GM21619 (cell line): ENCODE results near the gene PDK2.

Source experiments
- ATAC-seq: cut with Tn5 transposase; IDR thresholded peaks from one replicate; pipeline ENCODE4 v1.9.1; 2021; ENCODE audit not compliant: unreplicated experiment

The PDK2 gene

GRCh38 chr17:50100480-50100883 lies 5.3 kb downstream of the PDK2 start:
- ATAC-seq = no peak

- no peak for ATAC-seq
These were observed 5.8 kb downstream of the PDK2 start for GRCh38 chr17:50100921-50101345.

GRCh38 chr17:50101346-50102163 lies 6.4 kb downstream of the PDK2 start:
- no peak for ATAC-seq

GRCh38 chr17:50102164-50102991 lies 7.2 kb downstream of the PDK2 start:
- no peak for ATAC-seq

- no peak for ATAC-seq
These were observed 8.1 kb downstream of the PDK2 start for GRCh38 chr17:50103252-50103651.

- ATAC-seq = no peak
These were observed 8.8 kb downstream of the PDK2 start for GRCh38 chr17:50103941-50104340.

- no peak for ATAC-seq
These were observed 10.7 kb downstream of the PDK2 start for GRCh38 chr17:50105811-50106210.

GRCh38 chr17:50106393-50107131 lies 11.4 kb downstream of the PDK2 start:
- no peak for ATAC-seq

GRCh38 chr17:50107790-50108414 lies 12.8 kb downstream of the PDK2 start:
- no peak for ATAC-seq

GRCh38 chr17:50108556-50108955 lies 13.4 kb downstream of the PDK2 start:
- ATAC-seq = no peak

- no peak for ATAC-seq
These were observed 14.1 kb downstream of the PDK2 start for GRCh38 chr17:50109207-50109606.

GRCh38 chr17:50109785-50110184 lies 14.6 kb downstream of the PDK2 start:
- no peak for ATAC-seq

- no peak for ATAC-seq
These were observed 15.6 kb downstream of the PDK2 start for GRCh38 chr17:50110591-50111349.

GRCh38 chr17:50111673-50112655 lies 16.8 kb downstream of the PDK2 start:
- ATAC-seq = no peak

- no peak for ATAC-seq
These were observed 17.5 kb downstream of the PDK2 start for GRCh38 chr17:50112694-50113093.

GRCh38 chr17:50113624-50114320 lies 18.6 kb downstream of the PDK2 start:
- ATAC-seq = no peak

- no peak for ATAC-seq
These were observed 19.2 kb downstream of the PDK2 start for GRCh38 chr17:50114401-50114800.

- ATAC-seq = no peak
These were observed 19.8 kb downstream of the PDK2 start for GRCh38 chr17:50114849-50115357.
